Spinal cord (tissue), 10 donors: ENCODE data around the gene TSPAN18. TPM values are rescaled to one million over a fixed set of nuclear protein-coding genes. Genes with fewer than 3 reads are reported as not detected.

Experiments used
- DNase-seq, 6 donors: peaks; one replicate each; pipeline versions ENCODE4 v3.0.0 to v3.0.0-alpha.2; 2013 to 2015; ENCODE audit warnings: low spot score in 6 of 6, low read depth in 4 of 6
- H3K27ac ChIP-seq: one replicate; pipeline ENCODE4 v1.5.1; 2013; ENCODE audit warnings: low read depth, low read length, control low read depth
- H3K27me3 ChIP-seq: one replicate; pipeline ENCODE4 v1.6.1; 2013; ENCODE audit warnings: low read length; ENCODE audit not compliant: control insufficient read depth, insufficient read depth
- H3K36me3 ChIP-seq: one replicate; pipeline ENCODE4 v1.6.1; 2013; ENCODE audit warnings: low read length; ENCODE audit not compliant: control insufficient read depth, insufficient read depth
- H3K4me1 ChIP-seq: one replicate; pipeline ENCODE4 v1.6.1; 2013; ENCODE audit warnings: low read length; ENCODE audit not compliant: control insufficient read depth, insufficient read depth
- H3K4me3 ChIP-seq: one replicate; pipeline ENCODE4 v1.5.1; 2013; ENCODE audit warnings: low read depth, low read length, control low read depth
- H3K9me3 ChIP-seq: one replicate; pipeline ENCODE4 v1.6.1; 2013; ENCODE audit warnings: low read length; ENCODE audit not compliant: control insufficient read depth, insufficient read depth
- WGBS: methylation state at CpG from one replicate; pipeline ENCODE4 v1.1.5; 2013; ENCODE audit warnings: missing lambda C conversion rate; ENCODE audit not compliant: insufficient coverage; 5-methylcytosine and 5-hydroxymethylcytosine counted together
- polyA plus RNA-seq, 2 donors: library from polyadenylated mRNA; unstranded; fragments of 120-200 nt; gene quantifications; one replicate each; pipeline ENCODE4 v1.2.1, GENCODE V29; 2013; ENCODE audit not compliant: insufficient read length in 2 of 2
- total RNA-seq, 2 donors: library from RNA; depleted of rRNA in 1 of 2; stranded (reverse); fragments of 120-200 nt in 1 of 2; fragments of >200 nt in 1 of 2; gene quantifications; one replicate each; pipeline versions ENCODE4 v1.2.3 to v1.2.4, GENCODE V29; 2013 to 2014
- donor health status: healthy.

The TSPAN18 gene
- total and polyA plus RNA-seq, 4 donors, result 23.3 to 87.2 (median 60.9) TPM

GRCh38 chr11:44939673-44940395 lies 213.1 kb downstream of the TSPAN18 start:
- H3K4me1 ChIP-seq, result peaks cover 69% of the 10 kb centered on the region
- WGBS, result 69% methylated on average over 16 of the region's 22 CpGs
- no peak overlapping the region for H3K27ac ChIP-seq
- H3K36me3 ChIP-seq, result peaks cover 36% of the 10 kb centered on the region
- no peaks in the 10 kb centered on the region for H3K9me3 ChIP-seq
- DNase-seq, result peak in 2 of 6 donors; percentile 59 to 66
- H3K27me3 ChIP-seq, result no peaks in the 10 kb centered on the region
- no peak overlapping the region for H3K4me3 ChIP-seq

DNA sequence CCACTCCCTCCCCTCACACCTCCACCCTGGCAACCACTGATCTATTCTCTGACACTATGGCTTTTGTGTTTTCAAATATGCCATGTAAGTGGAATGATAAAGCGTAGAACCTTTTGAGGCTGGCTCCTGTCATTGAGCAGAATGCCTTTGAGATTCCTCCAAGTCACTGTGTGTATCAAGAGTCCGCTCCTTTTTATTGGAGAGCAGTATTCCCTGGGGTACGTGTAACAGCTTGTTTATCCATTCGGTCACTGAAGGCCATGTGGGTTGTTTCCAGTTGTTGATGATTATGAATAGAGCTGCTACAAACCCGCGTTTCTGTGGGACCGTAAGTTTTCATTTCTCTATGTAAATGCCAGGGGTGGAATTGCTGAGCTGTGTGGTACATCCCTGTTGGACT lies 213.6 kb downstream of the TSPAN18 start:
- H3K36me3 ChIP-seq, result peaks cover 31% of the 10 kb centered on the region
- H3K4me3 ChIP-seq, result no peak overlapping the region
- H3K27ac ChIP-seq, result no peak overlapping the region
- WGBS, result 72% methylated on average over 6 of the region's 7 CpGs
- no peak for DNase-seq
- H3K4me1 ChIP-seq, result peaks cover 73% of the 10 kb centered on the region
- H3K27me3 ChIP-seq, result no peaks in the 10 kb centered on the region
- H3K9me3 ChIP-seq, result no peaks in the 10 kb centered on the region

DNA sequence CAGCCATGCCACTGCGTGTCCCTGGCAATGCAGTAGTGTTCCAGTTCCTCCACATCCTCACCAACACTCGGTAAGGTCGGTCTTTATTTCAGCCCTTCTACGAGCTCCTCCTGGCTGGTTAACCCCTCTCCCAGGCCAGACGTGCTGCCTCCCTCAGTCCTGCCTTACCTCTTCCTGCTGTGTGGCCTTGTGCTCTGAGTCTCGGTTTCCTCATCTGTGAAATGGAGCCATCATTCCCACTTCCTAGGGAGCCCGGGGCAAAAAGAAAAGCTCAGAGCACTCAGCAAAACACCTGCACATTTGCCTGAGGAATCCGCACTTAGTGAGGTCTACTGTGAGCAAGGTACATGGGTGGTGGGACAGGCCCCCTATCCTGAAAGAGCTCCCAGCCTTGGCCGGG lies 214.1 kb downstream of the TSPAN18 start:
- Histone ChIP-seq H3K36me3 (peaks cover 34% of the 10 kb centered on the region), H3K9me3 (no peaks in the 10 kb centered on the region), H3K4me1 (peaks cover 78% of the 10 kb centered on the region), H3K4me3 (no peak overlapping the region), H3K27ac (no peak overlapping the region), H3K27me3 (no peaks in the 10 kb centered on the region)
- DNase-seq, result no peak
- 92% methylated on average over 7 of the region's 9 CpGs for WGBS

DNA sequence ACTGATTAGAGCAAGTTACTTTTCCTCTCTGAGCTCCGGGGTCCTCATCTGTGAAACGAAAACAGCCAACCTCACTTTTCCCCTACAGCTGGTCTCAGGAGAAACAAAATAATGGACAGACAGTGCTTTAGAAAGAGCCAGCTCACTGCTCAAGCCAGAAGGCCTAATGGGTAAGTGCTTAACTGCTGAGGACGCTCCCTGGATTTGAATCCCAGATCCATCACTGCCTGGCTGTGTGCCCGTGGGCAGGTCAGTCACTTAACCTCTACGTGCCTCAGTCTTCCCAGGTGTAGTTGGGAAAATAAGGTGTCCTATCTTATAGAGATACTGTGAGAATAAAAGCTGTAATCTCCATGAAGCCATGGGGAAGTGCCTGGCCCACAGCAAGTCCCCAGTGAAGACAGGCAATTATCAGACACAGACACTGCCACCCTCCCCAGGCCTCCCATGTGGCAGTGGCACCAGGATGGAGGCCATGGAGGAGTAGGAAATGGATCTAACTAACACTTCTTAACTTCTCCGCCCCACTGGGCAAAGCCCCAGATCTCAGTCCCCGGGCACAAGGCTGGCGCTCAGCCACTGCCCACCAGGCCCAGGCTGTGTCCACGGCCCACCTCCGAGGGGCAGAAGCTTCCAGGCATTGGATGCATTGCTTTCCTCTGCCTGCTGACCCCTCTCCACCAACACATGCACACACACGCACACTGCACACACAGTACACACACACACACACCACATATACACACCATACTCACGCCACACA lies 214.7 kb downstream of the TSPAN18 start:
- Histone ChIP-seq H3K27me3 (no peaks in the 10 kb centered on the region), H3K4me1 (peaks cover 81% of the 10 kb centered on the region), H3K4me3 (no peak overlapping the region), H3K36me3 (peaks cover 37% of the 10 kb centered on the region), H3K9me3 (no peaks in the 10 kb centered on the region), H3K27ac (no peak overlapping the region)
- DNase-seq, result peak in 1 of 6 donors; percentile 50
- WGBS, result 59% methylated on average over 10 of the region's 12 CpGs

DNA sequence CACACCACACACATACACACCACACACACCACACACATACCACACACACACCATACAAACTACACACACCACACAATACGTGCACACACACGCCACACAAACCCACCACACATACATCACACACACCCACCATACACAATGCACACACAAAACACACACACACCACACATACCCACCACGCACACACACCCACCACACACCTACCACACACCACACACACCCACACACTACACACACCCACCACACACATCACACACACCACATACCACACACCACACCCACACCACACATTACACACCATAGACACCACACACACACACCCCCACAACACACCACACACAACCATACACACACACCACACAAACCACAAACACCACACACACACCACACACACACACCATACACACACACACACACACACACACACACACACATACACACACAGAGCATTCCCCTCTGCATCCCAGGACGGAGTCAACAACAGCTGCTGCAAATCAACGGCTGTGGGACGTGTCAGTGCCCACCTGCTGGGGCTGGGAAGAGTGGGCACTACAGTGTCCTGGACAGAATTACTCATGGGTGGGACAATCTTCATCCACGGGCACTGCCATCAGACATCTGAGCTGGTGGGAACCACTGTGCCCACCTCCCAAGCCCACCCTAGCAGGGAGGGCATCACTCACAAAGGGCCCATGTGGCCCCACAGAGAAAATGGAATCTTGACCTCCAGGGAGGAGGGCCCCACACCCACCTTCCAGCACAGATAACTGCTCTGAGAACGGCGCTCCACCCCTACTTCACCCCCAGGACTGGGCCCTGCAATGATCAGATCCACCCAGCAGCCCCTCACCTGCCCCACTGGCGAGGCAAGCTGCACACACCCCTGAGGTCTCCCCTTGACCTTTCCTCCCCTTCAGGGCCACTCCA lies 215.5 kb downstream of the TSPAN18 start:
- DNase-seq, result no peak
- Histone ChIP-seq H3K27me3 (no peaks in the 10 kb centered on the region), H3K4me1 (peaks cover 78% of the 10 kb centered on the region), H3K27ac (no peak overlapping the region), H3K4me3 (no peak overlapping the region), H3K9me3 (no peaks in the 10 kb centered on the region), H3K36me3 (peaks cover 31% of the 10 kb centered on the region)
- 86% methylated on average over 9 of the region's 10 CpGs for WGBS

- peaks cover 26% of the 10 kb centered on the region for H3K36me3 ChIP-seq
Measured at GRCh38 chr11:44943118-44943517, 216.4 kb downstream of the TSPAN18 start.

GRCh38 chr11:44943696-44944095 lies 216.9 kb downstream of the TSPAN18 start:
- DNase-seq, result no peak
- H3K4me1 ChIP-seq, result peaks cover 70% of the 10 kb centered on the region
- peaks cover 21% of the 10 kb centered on the region for H3K36me3 ChIP-seq
- WGBS, result 64% methylated on average over 7 of the region's 7 CpGs
- H3K9me3 ChIP-seq, result no peaks in the 10 kb centered on the region
- no peak overlapping the region for H3K4me3 ChIP-seq
- H3K27ac ChIP-seq, result no peak overlapping the region
- H3K27me3 ChIP-seq, result no peaks in the 10 kb centered on the region

More at GRCh38 chr11:44943118-44943517, 216.4 kb downstream of the TSPAN18 start:
- Histone ChIP-seq H3K27ac (no peak overlapping the region), H3K4me3 (no peak overlapping the region), H3K27me3 (no peaks in the 10 kb centered on the region), H3K4me1 (peaks cover 75% of the 10 kb centered on the region), H3K9me3 (no peaks in the 10 kb centered on the region)
- DNase-seq, result no peak
- 68% methylated on average over 3 of the region's 7 CpGs for WGBS

- H3K27ac ChIP-seq, result no peak overlapping the region
- H3K4me3 ChIP-seq, result no peak overlapping the region
- peaks cover 72% of the 10 kb centered on the region for H3K4me1 ChIP-seq
- no peaks in the 10 kb centered on the region for H3K9me3 ChIP-seq
- H3K27me3 ChIP-seq, result no peaks in the 10 kb centered on the region
- WGBS, result 8% methylated on average over 2 of the region's 7 CpGs
- DNase-seq, result no peak
- H3K36me3 ChIP-seq, result peaks cover 21% of the 10 kb centered on the region
Measured at GRCh38 chr11:44944181-44944852, 217.6 kb downstream of the TSPAN18 start.

DNA sequence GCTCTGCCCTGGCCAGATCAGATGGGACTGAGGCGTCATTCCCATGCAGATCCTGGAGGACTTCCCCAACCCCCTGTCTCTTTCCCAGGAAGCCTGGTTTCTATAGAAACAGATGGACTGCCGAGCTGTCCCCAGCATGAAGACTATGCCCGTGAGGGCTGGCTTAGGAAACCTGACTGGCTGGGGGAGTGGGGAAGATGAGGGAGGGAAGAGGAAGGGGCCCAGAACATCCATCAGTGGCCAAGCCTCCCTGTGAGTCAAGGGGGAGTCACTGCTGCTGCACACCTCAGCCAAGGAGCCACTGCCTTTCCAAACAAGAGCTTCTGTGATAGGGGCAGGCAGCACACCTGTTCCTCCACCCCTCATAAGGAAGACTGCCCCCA lies 218.1 kb downstream of the TSPAN18 start:
- Histone ChIP-seq H3K27me3 (peaks cover 3% of the 10 kb centered on the region), H3K9me3 (no peaks in the 10 kb centered on the region), H3K36me3 (peaks cover 21% of the 10 kb centered on the region), H3K4me1 (peaks cover 74% of the 10 kb centered on the region), H3K4me3 (no peak overlapping the region), H3K27ac (no peak overlapping the region)
- peak in 1 of 6 donors; percentile 51 for DNase-seq
- 30% methylated on average over 2 of the region's 3 CpGs for WGBS
